ENCODE data around the gene GIGYF2.

Gene GIGYF2, protein sequence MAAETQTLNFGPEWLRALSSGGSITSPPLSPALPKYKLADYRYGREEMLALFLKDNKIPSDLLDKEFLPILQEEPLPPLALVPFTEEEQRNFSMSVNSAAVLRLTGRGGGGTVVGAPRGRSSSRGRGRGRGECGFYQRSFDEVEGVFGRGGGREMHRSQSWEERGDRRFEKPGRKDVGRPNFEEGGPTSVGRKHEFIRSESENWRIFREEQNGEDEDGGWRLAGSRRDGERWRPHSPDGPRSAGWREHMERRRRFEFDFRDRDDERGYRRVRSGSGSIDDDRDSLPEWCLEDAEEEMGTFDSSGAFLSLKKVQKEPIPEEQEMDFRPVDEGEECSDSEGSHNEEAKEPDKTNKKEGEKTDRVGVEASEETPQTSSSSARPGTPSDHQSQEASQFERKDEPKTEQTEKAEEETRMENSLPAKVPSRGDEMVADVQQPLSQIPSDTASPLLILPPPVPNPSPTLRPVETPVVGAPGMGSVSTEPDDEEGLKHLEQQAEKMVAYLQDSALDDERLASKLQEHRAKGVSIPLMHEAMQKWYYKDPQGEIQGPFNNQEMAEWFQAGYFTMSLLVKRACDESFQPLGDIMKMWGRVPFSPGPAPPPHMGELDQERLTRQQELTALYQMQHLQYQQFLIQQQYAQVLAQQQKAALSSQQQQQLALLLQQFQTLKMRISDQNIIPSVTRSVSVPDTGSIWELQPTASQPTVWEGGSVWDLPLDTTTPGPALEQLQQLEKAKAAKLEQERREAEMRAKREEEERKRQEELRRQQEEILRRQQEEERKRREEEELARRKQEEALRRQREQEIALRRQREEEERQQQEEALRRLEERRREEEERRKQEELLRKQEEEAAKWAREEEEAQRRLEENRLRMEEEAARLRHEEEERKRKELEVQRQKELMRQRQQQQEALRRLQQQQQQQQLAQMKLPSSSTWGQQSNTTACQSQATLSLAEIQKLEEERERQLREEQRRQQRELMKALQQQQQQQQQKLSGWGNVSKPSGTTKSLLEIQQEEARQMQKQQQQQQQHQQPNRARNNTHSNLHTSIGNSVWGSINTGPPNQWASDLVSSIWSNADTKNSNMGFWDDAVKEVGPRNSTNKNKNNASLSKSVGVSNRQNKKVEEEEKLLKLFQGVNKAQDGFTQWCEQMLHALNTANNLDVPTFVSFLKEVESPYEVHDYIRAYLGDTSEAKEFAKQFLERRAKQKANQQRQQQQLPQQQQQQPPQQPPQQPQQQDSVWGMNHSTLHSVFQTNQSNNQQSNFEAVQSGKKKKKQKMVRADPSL (N-terminal part only)

GRCh38 chr2:232697059-232697806, at the start of gene GIGYF2:
Gene GIGYF2, plus strand, starts transcription at chr2:232697331. Its CDS starts 37,867 bp downstream, at chr2:232735198.
- peak; percentile 96 for DNase-seq (ENCODE audit: low read depth)
- H3K4me3 ChIP-seq (replicated peaks; ENCODE audit: low read depth, low read length) = peak within 1 kb of the TSS; percentile 95
- TF ChIP-seq, protein P1, sequence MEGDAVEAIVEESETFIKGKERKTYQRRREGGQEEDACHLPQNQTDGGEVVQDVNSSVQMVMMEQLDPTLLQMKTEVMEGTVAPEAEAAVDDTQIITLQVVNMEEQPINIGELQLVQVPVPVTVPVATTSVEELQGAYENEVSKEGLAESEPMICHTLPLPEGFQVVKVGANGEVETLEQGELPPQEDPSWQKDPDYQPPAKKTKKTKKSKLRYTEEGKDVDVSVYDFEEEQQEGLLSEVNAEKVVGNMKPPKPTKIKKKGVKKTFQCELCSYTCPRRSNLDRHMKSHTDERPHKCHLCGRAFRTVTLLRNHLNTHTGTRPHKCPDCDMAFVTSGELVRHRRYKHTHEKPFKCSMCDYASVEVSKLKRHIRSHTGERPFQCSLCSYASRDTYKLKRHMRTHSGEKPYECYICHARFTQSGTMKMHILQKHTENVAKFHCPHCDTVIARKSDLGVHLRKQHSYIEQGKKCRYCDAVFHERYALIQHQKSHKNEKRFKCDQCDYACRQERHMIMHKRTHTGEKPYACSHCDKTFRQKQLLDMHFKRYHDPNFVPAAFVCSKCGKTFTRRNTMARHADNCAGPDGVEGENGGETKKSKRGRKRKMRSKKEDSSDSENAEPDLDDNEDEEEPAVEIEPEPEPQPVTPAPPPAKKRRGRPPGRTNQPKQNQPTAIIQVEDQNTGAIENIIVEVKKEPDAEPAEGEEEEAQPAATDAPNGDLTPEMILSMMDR (IDR thresholded peaks at IDR 0.05; ENCODE audit: low read length, missing control alignments) = no peak

DNA sequence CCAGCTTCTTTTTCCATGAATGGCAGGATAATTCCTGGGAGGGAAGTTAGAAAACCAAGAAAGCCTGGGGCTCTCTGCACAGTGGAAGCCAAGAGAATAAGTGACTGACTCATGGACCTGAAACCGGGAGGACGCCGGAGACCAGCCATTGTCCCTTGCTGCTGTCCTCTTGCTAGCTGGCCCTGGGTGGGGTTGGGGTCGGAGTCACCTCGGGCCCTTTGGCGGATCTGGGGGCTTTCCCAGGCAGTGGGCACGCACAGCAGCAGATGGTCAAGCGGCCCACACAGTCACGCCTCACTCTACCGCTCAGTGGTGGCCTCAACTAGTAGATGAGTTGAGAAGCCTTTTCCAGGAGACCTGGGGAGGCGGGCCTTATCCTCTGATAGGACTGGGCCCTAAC, 48.1 kb upstream of the GIGYF2 start:
- no peak for DNase-seq (ENCODE audit: low read depth)
- H3K4me3 ChIP-seq (replicated peaks; ENCODE audit: low read depth, low read length) = no peak overlapping the region
- TF ChIP-seq, protein P1 (IDR thresholded peaks at IDR 0.05; ENCODE audit: low read length, missing control alignments) = no peak

GRCh38 chr2:232652505-232652851, 44.7 kb upstream of the GIGYF2 start:
- no peak overlapping the region for H3K4me3 ChIP-seq (replicated peaks; ENCODE audit: low read depth, low read length)
- DNase-seq (ENCODE audit: low read depth) = no peak
- TF ChIP-seq, protein P1 (IDR thresholded peaks at IDR 0.05; ENCODE audit: low read length, missing control alignments) = no peak

DNA sequence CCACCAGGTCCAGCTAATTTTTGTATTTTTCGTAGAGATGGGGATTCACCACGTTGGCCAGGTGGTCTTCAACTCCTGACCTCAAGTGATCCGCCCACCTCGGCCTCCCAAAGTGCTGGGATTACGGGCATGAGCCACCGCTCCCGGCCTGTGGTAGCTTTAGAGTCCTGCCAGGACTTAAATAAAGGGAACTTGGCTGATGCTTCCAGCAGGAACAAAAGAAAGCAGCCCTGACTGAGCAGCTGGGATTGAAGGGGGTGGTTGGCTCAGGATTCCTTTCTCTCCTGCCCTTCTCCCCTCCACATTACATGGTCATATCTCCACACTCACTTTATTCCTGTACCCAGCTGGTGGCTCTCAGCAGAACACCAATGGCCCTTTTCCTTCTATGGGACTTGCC, 43.7 kb upstream of the GIGYF2 start:
- TF ChIP-seq, protein P1 (IDR thresholded peaks at IDR 0.05; ENCODE audit: low read length, missing control alignments) = no peak
- no peak overlapping the region for H3K4me3 ChIP-seq (replicated peaks; ENCODE audit: low read depth, low read length)
- DNase-seq (ENCODE audit: low read depth) = no peak

DNA sequence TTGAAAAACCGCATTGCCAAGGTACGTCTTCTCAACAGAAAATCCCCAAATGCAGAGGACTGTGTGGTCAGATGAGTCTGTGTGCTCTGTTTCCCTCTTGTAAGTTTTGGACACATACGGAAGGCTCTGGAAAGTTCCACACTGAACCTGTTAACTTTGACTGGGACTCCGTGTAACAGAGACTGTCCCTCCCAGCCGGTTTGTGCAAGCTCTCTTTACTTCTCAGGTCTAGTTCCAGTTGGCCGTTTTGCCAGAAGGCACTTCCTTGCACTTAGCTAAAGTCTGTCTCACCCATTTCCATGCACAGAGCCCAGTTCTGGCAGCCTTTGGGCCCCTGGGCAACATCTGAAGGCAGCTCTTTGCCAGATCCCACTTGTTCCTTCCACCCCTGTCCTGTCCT, 41.7 kb upstream of the GIGYF2 start:
- TF ChIP-seq, protein P1 (IDR thresholded peaks at IDR 0.05; ENCODE audit: low read length, missing control alignments) = no peak

GRCh38 chr2:232658217-232658785, 38.8 kb upstream of the GIGYF2 start:
- TF ChIP-seq, protein P1 (IDR thresholded peaks at IDR 0.05; ENCODE audit: low read length, missing control alignments) = no peak

More for the DNA sequence above, 41.7 kb upstream of the GIGYF2 start:
- no peak for DNase-seq (ENCODE audit: low read depth)
- no peak overlapping the region for H3K4me3 ChIP-seq (replicated peaks; ENCODE audit: low read depth, low read length)

More at GRCh38 chr2:232658217-232658785, 38.8 kb upstream of the GIGYF2 start:
- no peak overlapping the region for H3K4me3 ChIP-seq (replicated peaks; ENCODE audit: low read depth, low read length)
- peak; percentile 12 for DNase-seq (ENCODE audit: low read depth)

Measured in fibroblast of pulmonary artery (primary cell).